ENCODE data around the gene KLHL42. TPM values are rescaled to one million over a fixed set of nuclear protein-coding genes. Genes with fewer than 3 reads are reported as not detected.

The KLHL42 gene
- total RNA-seq, 2 experiments from 2014 or later, result 16.3 to 16.4 TPM

GRCh38 chr12:27797301-27798025, 17.4 kb downstream of the KLHL42 start:
- peaks cover 42% of the 10 kb centered on the region for H3K36me3 Mint-ChIP-seq
- H3K9me3 Mint-ChIP-seq, result no peaks in the 10 kb centered on the region
- H3K27ac Mint-ChIP-seq, result no peak overlapping the region
- no peak overlapping the region for H3K4me3 Mint-ChIP-seq
- H3K27me3 Mint-ChIP-seq, result no peaks in the 10 kb centered on the region
- peaks cover 36% of the 10 kb centered on the region for H3K4me1 Mint-ChIP-seq
- no peak for DNase-seq

DNA sequence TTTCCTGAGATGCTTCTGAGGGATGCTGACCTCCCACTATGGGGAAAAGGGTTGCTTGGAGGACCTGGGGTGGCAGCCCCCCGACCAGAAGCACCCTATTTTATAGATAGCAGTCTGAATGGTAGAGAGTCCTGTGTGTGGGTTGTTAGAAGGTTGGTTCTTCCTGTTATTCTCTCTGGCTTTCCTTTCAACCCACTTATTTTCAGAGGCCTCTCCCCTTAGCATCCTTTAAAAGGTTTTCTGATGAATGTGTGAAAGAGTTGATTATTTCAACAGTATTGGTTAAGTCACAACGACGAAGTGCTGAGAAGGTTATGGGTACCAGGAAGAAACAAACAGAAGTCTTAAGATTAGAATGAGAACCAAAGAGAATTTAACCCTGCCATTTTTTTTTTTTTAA, 20.8 kb downstream of the KLHL42 start:
- Mint-ChIP-seq H3K4me1 (peaks cover 41% of the 10 kb centered on the region), H3K36me3 (peaks cover 33% of the 10 kb centered on the region), H3K4me3 (peak overlapping the region; percentile 3), H3K27ac (peak overlapping the region; percentile 90), H3K9me3 (no peaks in the 10 kb centered on the region), H3K27me3 (no peaks in the 10 kb centered on the region)
- DNase-seq, result no peak

DNA sequence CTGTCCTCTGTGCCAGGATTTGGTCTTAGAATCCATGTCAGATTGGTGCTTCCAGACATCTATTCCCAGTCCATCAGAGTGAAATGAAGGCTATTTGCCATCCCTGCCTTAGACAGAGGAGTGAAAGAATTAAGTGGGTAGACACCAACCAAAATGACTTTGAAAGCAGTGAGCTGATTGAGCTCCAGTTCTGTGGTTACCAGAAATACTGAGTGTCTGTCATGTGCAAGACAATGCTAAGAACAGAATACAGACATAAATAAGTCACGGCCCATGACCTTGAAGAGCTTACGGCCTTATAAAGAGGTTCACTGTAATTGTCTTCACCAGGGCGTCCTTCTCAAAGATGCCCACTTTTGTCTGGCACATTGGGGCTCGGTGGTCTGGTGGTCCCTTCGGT, 21.6 kb downstream of the KLHL42 start:
- no peaks in the 10 kb centered on the region for H3K9me3 Mint-ChIP-seq
- DNase-seq, result no peak
- H3K27ac Mint-ChIP-seq, result peak overlapping the region; percentile 90
- H3K4me1 Mint-ChIP-seq, result peaks cover 48% of the 10 kb centered on the region
- no peak overlapping the region for H3K4me3 Mint-ChIP-seq
- peaks cover 33% of the 10 kb centered on the region for H3K36me3 Mint-ChIP-seq
- H3K27me3 Mint-ChIP-seq, result peaks cover 6% of the 10 kb centered on the region

DNA sequence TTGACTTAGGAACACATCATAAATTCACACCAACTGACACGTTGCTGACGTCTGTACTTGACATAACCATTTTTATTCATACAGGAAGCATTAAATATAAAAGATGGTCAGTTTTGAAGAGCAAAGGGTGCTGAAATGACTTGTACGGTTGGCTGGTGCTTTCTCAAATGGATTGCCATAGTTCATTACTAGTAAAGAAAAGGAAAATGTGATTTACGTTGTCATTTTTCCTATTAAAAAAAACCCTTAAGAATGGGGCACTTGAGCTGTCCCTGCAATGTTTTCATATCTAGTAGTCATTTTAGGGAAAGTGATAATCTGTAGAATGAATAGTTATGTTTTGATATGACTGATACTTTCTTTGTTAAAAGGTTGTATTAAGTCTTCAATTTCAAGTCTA, 22.5 kb downstream of the KLHL42 start:
- Mint-ChIP-seq H3K4me1 (peaks cover 53% of the 10 kb centered on the region), H3K27ac (peak overlapping the region; percentile 90), H3K4me3 (no peak overlapping the region), H3K36me3 (peaks cover 24% of the 10 kb centered on the region), H3K9me3 (no peaks in the 10 kb centered on the region), H3K27me3 (peaks cover 12% of the 10 kb centered on the region)
- no peak for DNase-seq

GRCh38 chr12:27802936-27803335, 22.9 kb downstream of the KLHL42 start:
- peaks cover 21% of the 10 kb centered on the region for H3K36me3 Mint-ChIP-seq
- H3K4me1 Mint-ChIP-seq, result peaks cover 55% of the 10 kb centered on the region
- H3K27ac Mint-ChIP-seq, result peak overlapping the region; percentile 66
- no peak for DNase-seq
- peak overlapping the region; percentile 26 for H3K4me3 Mint-ChIP-seq
- peaks cover 17% of the 10 kb centered on the region for H3K27me3 Mint-ChIP-seq
- no peaks in the 10 kb centered on the region for H3K9me3 Mint-ChIP-seq

- peaks cover 13% of the 10 kb centered on the region for H3K36me3 Mint-ChIP-seq
- no peak overlapping the region for H3K27ac Mint-ChIP-seq
Observed at GRCh38 chr12:27805238-27805637, 25.2 kb downstream of the KLHL42 start.

DNA sequence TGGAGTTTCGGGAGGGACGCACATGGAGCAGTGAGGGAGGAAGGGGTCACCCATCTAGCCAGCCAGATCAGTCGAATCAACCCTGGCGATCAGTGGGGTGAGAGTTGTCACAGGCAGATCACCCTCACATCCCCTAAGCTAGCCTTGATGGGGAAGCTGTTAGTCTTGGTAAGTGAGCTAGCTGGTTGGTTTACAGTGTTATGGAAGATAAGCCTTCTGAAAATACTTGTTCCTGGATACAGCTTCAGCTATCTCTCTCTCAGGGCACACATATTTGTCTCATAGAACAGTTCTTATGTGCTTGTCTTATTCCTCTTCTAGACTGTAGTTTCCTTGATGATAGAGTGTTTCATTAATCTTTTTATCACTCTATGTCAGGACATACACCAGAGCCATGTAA, 26.2 kb downstream of the KLHL42 start:
- Mint-ChIP-seq H3K36me3 (peaks cover 6% of the 10 kb centered on the region), H3K4me3 (peak overlapping the region; percentile 23), H3K27me3 (peaks cover 21% of the 10 kb centered on the region), H3K9me3 (no peaks in the 10 kb centered on the region), H3K27ac (peak overlapping the region; percentile 72), H3K4me1 (peaks cover 43% of the 10 kb centered on the region)
- DNase-seq, result no peak

More at GRCh38 chr12:27805238-27805637, 25.2 kb downstream of the KLHL42 start:
- Mint-ChIP-seq H3K9me3 (no peaks in the 10 kb centered on the region), H3K4me1 (peaks cover 53% of the 10 kb centered on the region), H3K27me3 (peaks cover 21% of the 10 kb centered on the region), H3K4me3 (no peak overlapping the region)
- no peak for DNase-seq

DNA sequence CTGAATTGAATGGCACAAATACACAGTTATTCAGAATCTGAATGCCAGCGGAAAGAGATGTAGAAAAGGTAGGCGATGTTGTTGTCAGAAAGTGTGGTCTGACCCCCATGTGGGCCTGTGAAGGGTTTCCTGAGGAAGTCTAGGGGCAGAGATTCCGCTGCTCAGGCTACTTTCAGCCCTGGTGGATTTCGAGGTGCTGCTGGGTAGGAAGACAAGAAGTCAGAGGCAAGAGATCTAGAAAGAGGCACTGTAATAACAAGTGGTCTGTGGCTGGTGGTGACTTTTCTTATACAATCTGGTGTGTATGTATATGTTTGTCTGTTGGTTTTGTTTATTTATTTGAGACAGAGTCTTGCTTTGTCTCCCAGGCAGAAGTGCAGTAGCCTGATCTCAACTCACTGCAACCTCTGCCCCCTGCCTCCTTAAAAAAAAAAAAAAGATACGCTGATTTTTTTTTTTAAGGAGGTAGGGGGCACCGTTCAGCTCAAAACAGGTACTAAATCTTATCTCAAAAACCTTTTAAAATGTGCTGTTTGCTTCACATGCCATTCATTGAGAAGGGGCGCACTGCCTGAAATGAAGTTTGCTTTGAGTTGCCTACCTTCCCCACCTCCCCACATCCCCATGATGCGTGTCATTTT, 27.1 kb downstream of the KLHL42 start:
- Mint-ChIP-seq H3K4me3 (peak overlapping the region; percentile 53), H3K27me3 (peaks cover 21% of the 10 kb centered on the region), H3K9me3 (no peaks in the 10 kb centered on the region), H3K36me3 (peaks cover 2% of the 10 kb centered on the region), H3K27ac (peak overlapping the region; percentile 72), H3K4me1 (peaks cover 35% of the 10 kb centered on the region)
- DNase-seq, result peak; percentile 38

GRCh38 chr12:27808841-27809240, 28.8 kb downstream of the KLHL42 start:
- no peak overlapping the region for H3K27ac Mint-ChIP-seq
- H3K4me1 Mint-ChIP-seq, result peaks cover 22% of the 10 kb centered on the region
- H3K9me3 Mint-ChIP-seq, result no peaks in the 10 kb centered on the region
- H3K36me3 Mint-ChIP-seq, result peaks cover 2% of the 10 kb centered on the region
- DNase-seq, result no peak
- peaks cover 21% of the 10 kb centered on the region for H3K27me3 Mint-ChIP-seq
- H3K4me3 Mint-ChIP-seq, result no peak overlapping the region

DNA sequence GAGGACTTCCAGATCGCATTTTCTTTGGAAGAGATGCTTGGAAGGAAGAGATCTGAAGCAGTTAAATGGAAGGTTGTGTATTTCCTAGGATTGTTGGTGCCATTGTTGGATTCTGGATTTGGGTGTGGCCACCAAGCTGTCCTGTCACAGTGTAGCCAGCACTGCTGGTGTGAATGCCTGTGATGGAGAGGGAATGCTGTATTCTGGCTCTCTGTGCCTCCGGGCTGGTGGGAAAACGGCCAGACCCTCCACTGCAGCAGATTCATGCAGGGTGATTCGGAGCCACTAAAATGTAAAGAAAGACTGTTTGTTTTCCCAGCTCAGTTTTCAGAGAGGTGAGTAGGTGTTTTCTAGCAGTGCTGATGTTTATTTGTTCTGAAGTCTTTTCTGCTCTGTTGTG, 30.7 kb downstream of the KLHL42 start:
- Mint-ChIP-seq H3K27me3 (peaks cover 21% of the 10 kb centered on the region), H3K4me3 (no peak overlapping the region), H3K4me1 (peaks cover 31% of the 10 kb centered on the region), H3K36me3 (peaks cover 5% of the 10 kb centered on the region), H3K9me3 (peaks cover 2% of the 10 kb centered on the region), H3K27ac (no peak overlapping the region)
- no peak for DNase-seq

GRCh38 chr12:27812502-27812901, 32.5 kb downstream of the KLHL42 start:
- Mint-ChIP-seq H3K4me3 (no peak overlapping the region), H3K27me3 (peaks cover 8% of the 10 kb centered on the region), H3K36me3 (peaks cover 5% of the 10 kb centered on the region), H3K27ac (no peak overlapping the region), H3K9me3 (peaks cover 2% of the 10 kb centered on the region), H3K4me1 (peaks cover 27% of the 10 kb centered on the region)
- DNase-seq, result no peak

DNA sequence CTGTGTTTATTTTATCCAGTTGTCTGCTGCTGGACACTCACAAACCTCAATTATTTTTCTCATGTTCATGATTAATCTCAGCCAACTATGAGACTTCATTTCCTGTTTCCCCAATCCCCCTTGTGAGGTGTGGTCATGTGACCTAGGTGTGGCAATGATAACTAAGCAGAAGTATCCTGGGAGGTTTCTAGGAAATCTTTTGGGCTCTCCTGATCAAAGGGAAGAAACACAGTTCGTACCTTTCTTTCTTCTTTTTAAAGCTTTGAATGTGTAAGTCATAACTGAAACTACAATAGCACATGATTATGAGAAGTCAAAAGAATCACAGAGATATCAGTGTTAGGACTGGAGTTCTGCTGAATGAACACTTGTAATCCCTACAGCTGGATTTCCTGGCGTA, 34.4 kb downstream of the KLHL42 start:
- H3K4me1 Mint-ChIP-seq, result peaks cover 25% of the 10 kb centered on the region

DNA sequence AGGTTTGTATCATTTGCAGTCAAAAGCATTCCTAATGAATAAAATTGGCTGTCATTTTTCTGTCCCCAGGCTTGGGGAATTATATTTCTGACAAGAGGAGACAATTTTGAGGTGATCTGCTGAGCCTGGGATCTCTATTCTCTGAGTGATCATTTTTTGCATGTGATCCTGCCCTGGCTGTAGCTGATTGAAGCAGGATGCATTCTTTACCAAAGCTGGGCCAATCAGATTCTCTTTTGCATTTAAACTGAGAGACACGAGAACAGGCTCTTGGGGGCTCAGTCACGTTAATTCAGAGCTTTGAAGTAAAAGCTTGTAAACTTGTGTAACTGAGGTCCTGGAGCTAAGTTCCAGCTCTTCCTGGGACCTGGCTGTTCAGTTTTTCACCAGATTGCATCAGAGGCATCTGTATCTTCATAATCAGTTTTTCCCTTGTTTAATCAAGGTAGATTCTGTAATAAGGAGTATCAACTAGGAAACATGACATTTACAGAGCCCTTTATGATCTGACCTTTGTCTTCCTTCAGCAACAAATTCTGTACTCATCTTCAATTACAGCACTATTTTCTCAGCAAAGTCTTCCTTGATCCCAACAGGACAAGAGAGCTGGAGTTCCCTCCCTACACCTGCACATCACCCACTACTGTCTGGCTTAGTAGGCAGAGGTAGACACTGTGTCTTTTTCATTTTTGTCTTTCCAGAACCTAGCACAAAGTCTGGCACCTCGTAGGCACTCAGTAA, 35.0 kb downstream of the KLHL42 start:
- H3K4me1 Mint-ChIP-seq, result peaks cover 25% of the 10 kb centered on the region
- H3K9me3 Mint-ChIP-seq, result peaks cover 2% of the 10 kb centered on the region
- peaks cover 3% of the 10 kb centered on the region for H3K36me3 Mint-ChIP-seq
- H3K4me3 Mint-ChIP-seq, result no peak overlapping the region
- DNase-seq, result no peak
- peak overlapping the region; percentile 51 for H3K27ac Mint-ChIP-seq
- H3K27me3 Mint-ChIP-seq, result peaks cover 10% of the 10 kb centered on the region

More for the DNA sequence above, 34.4 kb downstream of the KLHL42 start:
- Mint-ChIP-seq H3K36me3 (peaks cover 3% of the 10 kb centered on the region), H3K9me3 (peaks cover 2% of the 10 kb centered on the region), H3K4me3 (no peak overlapping the region), H3K27ac (peak overlapping the region; percentile 9), H3K27me3 (peaks cover 6% of the 10 kb centered on the region)
- DNase-seq, result no peak

DNA sequence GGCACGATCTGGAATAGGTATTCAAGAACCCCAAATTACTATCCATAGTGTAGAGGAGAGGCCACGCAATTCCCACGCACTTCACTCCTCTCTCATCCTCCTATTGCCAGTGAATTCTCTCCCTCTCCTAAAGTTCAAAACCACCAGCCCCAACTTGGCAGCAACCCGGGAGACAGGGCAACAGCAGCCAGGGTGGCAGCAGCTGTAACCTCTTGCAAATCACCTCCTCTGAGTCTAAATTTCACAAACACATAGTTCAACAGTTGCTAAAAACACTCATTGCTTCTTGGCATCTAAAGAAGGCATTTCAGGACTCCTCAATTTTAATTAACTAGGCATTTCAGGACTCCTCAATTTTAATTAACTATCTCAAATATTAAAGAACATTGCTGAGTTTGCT, 37.7 kb downstream of the KLHL42 start:
- H3K27ac Mint-ChIP-seq, result no peak overlapping the region
- H3K4me1 Mint-ChIP-seq, result peaks cover 39% of the 10 kb centered on the region
- no peak overlapping the region for H3K4me3 Mint-ChIP-seq
- DNase-seq, result no peak
- H3K27me3 Mint-ChIP-seq, result peaks cover 12% of the 10 kb centered on the region
- peaks cover 2% of the 10 kb centered on the region for H3K9me3 Mint-ChIP-seq
- H3K36me3 Mint-ChIP-seq, result peaks cover 3% of the 10 kb centered on the region

GRCh38 chr12:27818401-27818918, 38.4 kb downstream of the KLHL42 start:
- Mint-ChIP-seq H3K27ac (no peak overlapping the region), H3K4me3 (no peak overlapping the region), H3K27me3 (peaks cover 12% of the 10 kb centered on the region)

More at GRCh38 chr12:27818401-27818918, 38.4 kb downstream of the KLHL42 start:
- DNase-seq, result no peak
- Mint-ChIP-seq H3K9me3 (peaks cover 2% of the 10 kb centered on the region), H3K36me3 (peaks cover 3% of the 10 kb centered on the region), H3K4me1 (peaks cover 46% of the 10 kb centered on the region)

All from activated naive CD8-positive, alpha-beta T cell treated with anti-CD3 and anti-CD28 coated beads for 36 hours (primary cell).